Endodermal cell (in vitro differentiated cells): ENCODE measurements around the gene HOXA4. TPM values are rescaled to one million over a fixed set of nuclear protein-coding genes. Genes with fewer than 3 reads are reported as not detected.
A peak's percentile ranks its signal among the peaks of the same experiment; 100 is the strongest.

ENCODE experiments used
- DNase-seq: peaks from one replicate; pipeline ENCODE4 v3.0.0-alpha.2; 2017
- H3K27ac ChIP-seq: 2 replicates; pipeline ENCODE4 v1.5.1; 2013; ENCODE audit warnings: mild to moderate bottlenecking, low read depth, low read length, moderate library complexity
- H3K27me3 ChIP-seq: 2 replicates; pipeline ENCODE4 v1.6.1; 2013; ENCODE audit warnings: mild to moderate bottlenecking, low read length, moderate library complexity; ENCODE audit not compliant: insufficient read depth, control insufficient read depth, poor library complexity, severe bottlenecking
- H3K36me3 ChIP-seq: 2 replicates; pipeline ENCODE4 v1.7.0; 2013; ENCODE audit warnings: mild to moderate bottlenecking, low read length, moderate library complexity; ENCODE audit not compliant: control insufficient read depth, insufficient read depth
- H3K4me1 ChIP-seq: one replicate; pipeline ENCODE4 v1.7.0; 2013; ENCODE audit warnings: low read length; ENCODE audit not compliant: control insufficient read depth, insufficient read depth
- H3K4me3 ChIP-seq: 2 replicates; pipeline ENCODE4 v1.5.1; 2013; ENCODE audit warnings: mild to moderate bottlenecking, low read length, moderate library complexity
- H3K9ac ChIP-seq: 2 replicates; pipeline ENCODE4 v1.6.1; 2013; ENCODE audit warnings: mild to moderate bottlenecking, low read length, moderate library complexity; ENCODE audit not compliant: poor library complexity, severe bottlenecking; ENCODE audit errors: extremely low read depth
- H3K9me3 ChIP-seq: 2 replicates; pipeline ENCODE4 v1.6.1; 2013; ENCODE audit warnings: mild to moderate bottlenecking, low read length, moderate library complexity; ENCODE audit not compliant: control insufficient read depth
- H3K27ac Mint-ChIP-seq: 2 replicates; pipeline ENCODE4 v1.8.0; 2020; ENCODE audit warnings: mixed read lengths
- H3K27me3 Mint-ChIP-seq: 2 replicates; pipeline ENCODE4 v1.8.0; 2021; ENCODE audit warnings: mild to moderate bottlenecking, mixed read lengths; ENCODE audit not compliant: insufficient read depth
- H3K36me3 Mint-ChIP-seq: 2 replicates; pipeline ENCODE4 v1.8.0; 2020; ENCODE audit warnings: low read depth, mixed read lengths
- H3K4me1 Mint-ChIP-seq: 2 replicates; pipeline ENCODE4 v1.8.0; 2020; ENCODE audit warnings: mixed read lengths
- H3K4me3 Mint-ChIP-seq: 2 replicates; pipeline ENCODE4 v1.8.0; 2020; ENCODE audit warnings: mild to moderate bottlenecking, moderate library complexity, mixed read lengths
- H3K9me3 Mint-ChIP-seq: 2 replicates; pipeline ENCODE4 v1.8.0; 2020; ENCODE audit warnings: mild to moderate bottlenecking, mixed read lengths
- WGBS, 2 experiments: methylation state at CpG; one replicate each; pipeline versions ENCODE4 v1.1.5 to v1.1.7; 2013; ENCODE audit warnings: missing lambda C conversion rate in 2 of 2, mixed read lengths in 1 of 2; ENCODE audit not compliant: insufficient coverage in 1 of 2, insufficient read length in 1 of 2; 5-methylcytosine and 5-hydroxymethylcytosine counted together
- total RNA-seq, 2 donors: library from RNA; stranded (reverse); fragmentation: NEBNext Ultra II Directional in 1 of 2; extraction: Animal tissue kit (Norgen Biotek cat#: 25700) in 1 of 2; gene quantifications; 2 replicates in 1 of 2; 3 replicates in 1 of 2; pipeline ENCODE4 v1.2.1, GENCODE V29; 2021
- TF ChIP-seq, protein P1 (sequence below): fragments of 200-600 bp; sonication (generic); conservative IDR thresholded peaks from 2 replicates; pipeline ENCODE4 v1.5.0; 2021; ENCODE audit warnings: antibody characterized with exemption, mild to moderate bottlenecking

HOXA4 gene
- total RNA-seq, 2 donors from 2014 or later = not detected

DNA sequence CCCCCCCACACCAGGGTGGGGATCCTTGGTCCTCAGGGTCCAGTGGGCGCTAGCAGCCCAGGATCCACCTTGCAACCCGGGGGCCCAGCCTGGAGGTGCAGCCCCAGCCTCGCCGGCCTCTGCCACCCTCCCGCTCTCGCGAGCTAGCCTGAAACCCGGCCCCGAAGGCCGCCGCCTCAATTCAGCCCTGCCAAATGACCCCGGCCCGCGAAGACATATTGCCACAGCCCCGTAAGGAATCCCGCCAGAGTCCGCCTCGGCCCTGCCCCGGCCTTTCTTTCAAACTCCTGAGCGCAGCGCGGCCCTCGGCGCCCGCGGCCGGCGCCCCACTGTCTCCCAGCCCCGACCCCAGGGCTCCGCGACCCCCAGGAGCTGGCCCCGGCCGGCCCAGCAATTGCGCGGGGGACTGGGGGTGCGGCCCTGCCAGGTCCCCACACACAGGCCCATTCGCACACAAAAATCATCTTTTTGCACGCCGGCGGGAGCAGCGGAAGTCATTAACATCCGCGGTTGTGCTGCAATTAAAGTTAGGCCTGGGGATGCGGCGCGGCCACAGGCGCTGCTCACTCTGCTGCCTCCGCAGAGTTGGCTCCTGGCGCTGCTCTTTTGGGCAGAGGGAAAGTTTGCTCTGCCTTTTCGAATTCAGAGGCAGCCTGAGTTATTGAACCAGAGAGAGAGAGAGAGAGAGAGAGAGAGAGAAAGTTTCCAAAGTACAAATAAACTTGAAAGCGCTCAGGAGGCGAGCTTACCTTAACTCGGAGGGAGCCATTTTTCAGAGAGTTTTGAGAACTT, 9.0 kb upstream of the HOXA4 start:
- Mint-ChIP-seq H3K36me3 (no peaks in the 10 kb centered on the region), H3K9me3 (no peaks in the 10 kb centered on the region), H3K27ac (no peak overlapping the region), H3K4me1 (peaks cover 11% of the 10 kb centered on the region), H3K4me3 (no peak overlapping the region), H3K27me3 (peaks cover 100% of the 10 kb centered on the region)
- Histone ChIP-seq H3K9ac (no peak overlapping the region), H3K27me3 (peaks cover 100% of the 10 kb centered on the region), H3K9me3 (peaks cover 3% of the 10 kb centered on the region), H3K27ac (peak overlapping the region; percentile 21), H3K36me3 (no peaks in the 10 kb centered on the region), H3K4me3 (peak overlapping the region; percentile 5), H3K4me1 (no peaks in the 10 kb centered on the region)
- 3% methylated on average over 19 to 53 of the region's 53 CpGs for WGBS, 2 experiments
- peak; percentile 73 for DNase-seq
- TF ChIP-seq, protein P1, sequence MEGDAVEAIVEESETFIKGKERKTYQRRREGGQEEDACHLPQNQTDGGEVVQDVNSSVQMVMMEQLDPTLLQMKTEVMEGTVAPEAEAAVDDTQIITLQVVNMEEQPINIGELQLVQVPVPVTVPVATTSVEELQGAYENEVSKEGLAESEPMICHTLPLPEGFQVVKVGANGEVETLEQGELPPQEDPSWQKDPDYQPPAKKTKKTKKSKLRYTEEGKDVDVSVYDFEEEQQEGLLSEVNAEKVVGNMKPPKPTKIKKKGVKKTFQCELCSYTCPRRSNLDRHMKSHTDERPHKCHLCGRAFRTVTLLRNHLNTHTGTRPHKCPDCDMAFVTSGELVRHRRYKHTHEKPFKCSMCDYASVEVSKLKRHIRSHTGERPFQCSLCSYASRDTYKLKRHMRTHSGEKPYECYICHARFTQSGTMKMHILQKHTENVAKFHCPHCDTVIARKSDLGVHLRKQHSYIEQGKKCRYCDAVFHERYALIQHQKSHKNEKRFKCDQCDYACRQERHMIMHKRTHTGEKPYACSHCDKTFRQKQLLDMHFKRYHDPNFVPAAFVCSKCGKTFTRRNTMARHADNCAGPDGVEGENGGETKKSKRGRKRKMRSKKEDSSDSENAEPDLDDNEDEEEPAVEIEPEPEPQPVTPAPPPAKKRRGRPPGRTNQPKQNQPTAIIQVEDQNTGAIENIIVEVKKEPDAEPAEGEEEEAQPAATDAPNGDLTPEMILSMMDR = no peak

DNA sequence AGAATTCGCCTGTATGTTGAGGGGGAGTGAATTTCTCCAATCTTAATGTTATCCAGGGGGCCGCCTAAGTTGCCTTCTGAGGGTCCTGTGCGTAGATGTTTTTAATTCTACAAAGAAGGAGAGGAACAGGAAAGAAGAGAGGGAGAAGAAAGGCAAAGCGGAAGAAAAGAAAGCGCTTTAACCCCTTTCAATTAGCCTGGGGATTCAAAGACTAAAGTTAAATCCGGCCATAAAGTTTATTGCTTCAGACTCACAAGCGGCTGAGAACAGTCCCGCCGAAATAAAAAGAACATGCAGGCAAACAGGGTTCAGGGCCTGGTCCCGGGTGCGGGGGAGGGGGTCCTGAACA, 8.4 kb upstream of the HOXA4 start:
- H3K4me1 Mint-ChIP-seq = peaks cover 11% of the 10 kb centered on the region
- WGBS, 2 experiments = 12 to 15% methylated on average over 8 to 11 of the region's 11 CpGs
- Histone ChIP-seq H3K4me3 (no peak overlapping the region), H3K4me1 (no peaks in the 10 kb centered on the region), H3K9me3 (no peaks in the 10 kb centered on the region), H3K36me3 (no peaks in the 10 kb centered on the region), H3K27me3 (peaks cover 100% of the 10 kb centered on the region), H3K9ac (no peak overlapping the region), H3K27ac (no peak overlapping the region)
- H3K4me3 Mint-ChIP-seq = no peak overlapping the region
- TF ChIP-seq, protein P1 = no peak
- no peak for DNase-seq
- H3K36me3 Mint-ChIP-seq = no peaks in the 10 kb centered on the region
- no peak overlapping the region for H3K27ac Mint-ChIP-seq
- H3K9me3 Mint-ChIP-seq = no peaks in the 10 kb centered on the region
- H3K27me3 Mint-ChIP-seq = peaks cover 100% of the 10 kb centered on the region

DNA sequence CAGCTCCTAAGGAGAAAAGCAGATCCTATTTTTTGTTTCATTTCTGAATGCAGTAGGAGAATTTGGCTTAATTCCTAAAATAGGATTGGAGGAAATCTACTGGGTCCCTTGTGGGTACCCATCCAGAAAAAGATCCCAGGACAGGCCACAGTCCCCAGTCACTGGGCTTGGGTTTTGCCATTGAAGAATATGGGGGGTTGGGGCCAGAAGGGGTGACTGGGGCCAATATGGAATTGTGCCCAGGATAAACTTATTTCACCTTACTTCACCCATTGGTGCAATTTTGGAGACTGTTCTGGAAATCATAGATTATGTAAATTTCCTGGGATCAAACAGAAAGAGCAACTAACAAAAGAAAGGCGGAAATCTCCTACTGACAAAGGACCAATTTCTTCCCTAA, 7.9 kb upstream of the HOXA4 start:
- Histone ChIP-seq H3K9ac (no peak overlapping the region), H3K36me3 (no peaks in the 10 kb centered on the region), H3K9me3 (no peaks in the 10 kb centered on the region), H3K27me3 (peaks cover 100% of the 10 kb centered on the region), H3K4me3 (no peak overlapping the region), H3K27ac (no peak overlapping the region), H3K4me1 (no peaks in the 10 kb centered on the region)
- DNase-seq = no peak
- TF ChIP-seq, protein P1 = no peak
- Mint-ChIP-seq H3K27me3 (peaks cover 100% of the 10 kb centered on the region), H3K27ac (no peak overlapping the region), H3K36me3 (no peaks in the 10 kb centered on the region), H3K4me3 (no peak overlapping the region), H3K4me1 (peaks cover 9% of the 10 kb centered on the region), H3K9me3 (no peaks in the 10 kb centered on the region)
- WGBS, 2 experiments = 52% methylated on average over 1 of the region's 1 CpG; no CpG with 5 or more reads in 1 of the 2 experiments
